Measurements from ENCODE around the gene MEGF10. TPM values are rescaled to one million over a fixed set of nuclear protein-coding genes. Genes with fewer than 3 reads are reported as not detected.

MEGF10 gene
- total and polyA plus RNA-seq, 2 of the 8 experiments (the other 6 are each of a cell fraction or from before 2014, with no cell fraction given): 38.2 to 53.1 TPM

- H3K4ac ChIP-seq (replicated peaks; ENCODE audit: insufficient read length, low read depth, low read length): no peak overlapping the region
- H2BK20ac ChIP-seq (ENCODE audit: low read length): no peak overlapping the region
- peaks cover 0 to 9% (median 1%) of the 10 kb centered on the region in 4 experiments; a peak in 1 of 7 replicates for H3K4me1 ChIP-seq (replicated peaks in 1 of 4; ENCODE audit: control insufficient read depth in 3 of 4, insufficient read depth in 4 of 4, low read length in 3 of 4)
- H3K79me1 ChIP-seq (ENCODE audit: low read depth, low read length): no peaks in the 10 kb centered on the region
- H3K4me2 ChIP-seq (ENCODE audit: insufficient read depth in 1 of 2, low read depth in 2 of 2, low read length in 2 of 2): no peak overlapping the region
- no peaks in the 10 kb centered on the region for H3K23me2 ChIP-seq (ENCODE audit: low read depth, low read length)
- H2AFZ ChIP-seq (ENCODE audit: low read length): no peak overlapping the region
- ChIA-PET CTCF (ENCODE audit: partially characterized antibody) (interaction anchor here (0.6 kb wide), 2 partner anchors 12 to 22 kb away, joined by 3 to 4 read pairs; no protein-coding TSS in a partner anchor), POLR2A (ENCODE audit: partially characterized antibody) (interaction anchor here (0.7 kb wide), 1 partner anchor 80 kb away, joined by 3 read pairs; no protein-coding TSS in a partner anchor)
- no peak overlapping the region for H3K23ac ChIP-seq (ENCODE audit: insufficient read length)
- no peak overlapping the region for H2BK5ac ChIP-seq (ENCODE audit: low read depth, low read length)
- no peak overlapping the region for H3K14ac ChIP-seq (ENCODE audit: insufficient read length)
- DNase-seq (ENCODE audit: low read depth in 1 of 2, low spot score in 2 of 2) (no peak), FAIRE-seq (no peak)
- H2AK5ac ChIP-seq (ENCODE audit: low read depth, low read length): no peak overlapping the region
- H3K36me3 ChIP-seq (ENCODE audit: control insufficient read depth in 2 of 4, insufficient read depth in 4 of 4, low read length in 3 of 4): peaks cover 0 to 2% (median 0%) of the 10 kb centered on the region in 4 experiments; a peak in 1 of 8 replicates
- H4K8ac ChIP-seq (ENCODE audit: extremely low read depth, insufficient read depth, low read length): no peak overlapping the region
- no peak overlapping the region for H3K27ac ChIP-seq (ENCODE audit: low read depth, low read length)
- no peak overlapping the region for H3K56ac ChIP-seq (replicated peaks; ENCODE audit: insufficient read length, low read depth, low read length)
- no peaks in the 10 kb centered on the region for H3K27me3 ChIP-seq (replicated peaks in 1 of 4; ENCODE audit: control insufficient read depth in 3 of 4, extremely low read depth in 1 of 4, insufficient read depth in 3 of 4, low read length in 3 of 4)
- no peak overlapping the region for H4K5ac ChIP-seq (ENCODE audit: insufficient read length, low read depth, low read length)
- no peaks in the 10 kb centered on the region for H4K20me1 ChIP-seq (replicated peaks in 1 of 2; ENCODE audit: control insufficient read depth in 1 of 2, insufficient read depth in 2 of 2, low read length in 2 of 2)
- H4K91ac ChIP-seq (replicated peaks; ENCODE audit: insufficient read length, low read length): no peak overlapping the region
- H3K18ac ChIP-seq (ENCODE audit: extremely low read depth, low read length): no peak overlapping the region
- no peak overlapping the region for H3K9ac ChIP-seq (replicated peaks in 1 of 4; ENCODE audit: extremely low read depth in 1 of 4, low read depth in 3 of 4, low read length in 3 of 4)
- WGBS, 2 experiments (ENCODE audit: extremely low coverage in 1 of 2, insufficient coverage in 1 of 2, insufficient read length in 1 of 2, insufficient replicate concordance in 2 of 2, low coverage in 1 of 2, low lambda C conversion rate in 2 of 2, missing lambda C conversion rate in 1 of 2): 92% methylated on average over 7 of the region's 7 CpGs; no CpG with 5 or more reads in 1 of the 2 experiments
- no peak overlapping the region for H3K4me3 ChIP-seq (ENCODE audit: extremely low read depth in 1 of 4, insufficient read depth in 2 of 4, low read depth in 3 of 4, low read length in 4 of 4)
- no peak overlapping the region for H2BK15ac ChIP-seq (ENCODE audit: low read length)
- H3K79me2 ChIP-seq (ENCODE audit: control insufficient read depth in 1 of 2, insufficient read depth in 2 of 2, low read length in 2 of 2): peaks cover 0 to 4% of the 10 kb centered on the region in 2 experiments; a peak in 2 of 4 replicates
- H2BK120ac ChIP-seq (replicated peaks; ENCODE audit: low read depth, low read length): no peak overlapping the region
- no peaks in the 10 kb centered on the region for H3K9me3 ChIP-seq (ENCODE audit: insufficient read depth in 2 of 2, low read depth in 1 of 2, low read length in 1 of 2)
- no peak overlapping the region for H2BK12ac ChIP-seq (ENCODE audit: low read depth, low read length)
- no peak for TF ChIP-seq CBX8 (IDR thresholded peaks at IDR 0.05; ENCODE audit: borderline replicate concordance, low read depth, low read length)
- no peak for TF ChIP-seq POLR2A (IDR thresholded peaks at IDR 0.05; ENCODE audit: control extremely low read depth in 1 of 2, low read depth in 2 of 2, low read length in 2 of 2)
- TF ChIP-seq ATF2 (IDR thresholded peaks at IDR 0.05; ENCODE audit: low read length): no peak
- TF ChIP-seq JUND (IDR thresholded peaks at IDR 0.05; ENCODE audit: low read length): no peak
- no peak for TF ChIP-seq GABPA (IDR thresholded peaks at IDR 0.05; ENCODE audit: borderline replicate concordance, insufficient read depth, low read length)
- no peak for TF ChIP-seq ATF3 (IDR thresholded peaks at IDR 0.05; ENCODE audit: insufficient read depth, low read depth, low read length)
- TF ChIP-seq CEBPB (IDR thresholded peaks at IDR 0.05; ENCODE audit: low read depth, low read length): no peak
- no peak for TF ChIP-seq POU5F1 (IDR thresholded peaks at IDR 0.05; ENCODE audit: low read depth, low read length)
- no peak for TF ChIP-seq SRF (IDR thresholded peaks at IDR 0.05; ENCODE audit: low read depth, low read length)
- no peak for TF ChIP-seq MAX (IDR thresholded peaks at IDR 0.05)
- TF ChIP-seq JUN (IDR thresholded peaks at IDR 0.05; ENCODE audit: low read depth, low read length): no peak
- no peak for TF ChIP-seq POLR2AphosphoS5 (IDR thresholded peaks at IDR 0.05; ENCODE audit: low read depth, low read length)
Observed at GRCh38 chr5:127355337-127355736, 64.7 kb downstream of the MEGF10 start.

Measured in H1 (cell line).